Thyroid gland (tissue), 4 donors: ENCODE results near the gene HINT3. TPM values are rescaled to one million over a fixed set of nuclear protein-coding genes. Genes with fewer than 3 reads are reported as not detected.
"Not testable (repeated sequence)": the region's sequence is repeated elsewhere in the genome, so short reads cannot be mapped to it uniquely, and the experiment has no call there.

Experiments used
- DNase-seq, 2 donors: peaks; one replicate each; pipeline ENCODE4 v3.0.0-alpha.2; 2019
- H3K27ac ChIP-seq, 3 donors: fragments of 200-600 bp; sonication (generic); 1 replicate in 2 of 3; 2 replicates in 1 of 3; pipeline ENCODE4 v1.5.1; 2016 to 2019; ENCODE audit warnings: mild to moderate bottlenecking in 1 of 3, moderate library complexity in 1 of 3
- H3K27me3 ChIP-seq: fragments of 200-600 bp; sonication (generic); one replicate; pipeline ENCODE4 v1.5.1; 2019
- H3K36me3 ChIP-seq, 2 donors: fragments of 200-600 bp; sonication (generic); one replicate each; pipeline ENCODE4 v1.5.1; 2016 to 2019
- H3K4me1 ChIP-seq, 2 donors: fragments of 200-600 bp; sonication (generic); one replicate each; pipeline ENCODE4 v1.5.1; 2017 to 2019
- H3K4me3 ChIP-seq, 3 donors: fragments of 200-600 bp; sonication (generic); replicated peaks in 1 of 3; 1 replicate in 2 of 3; 2 replicates in 1 of 3; pipeline ENCODE4 v1.5.1; 2016; ENCODE audit warnings: mild to moderate bottlenecking in 1 of 3
- H3K9me3 ChIP-seq: fragments of 200-600 bp; sonication (generic); one replicate; pipeline ENCODE4 v1.5.1; 2017
- CTCF ChIP-seq, 6 experiments: fragments of 200-600 bp in 3 of 6; fragments of 450-650 bp in 3 of 6; sonication (generic) in 3 of 6; IDR thresholded peaks; one replicate each; pipeline ENCODE4 v1.5.1; 2016 to 2019; ENCODE audit warnings: antibody characterized with exemption in 6 of 6, mild to moderate bottlenecking in 2 of 6, inconsistent platforms in 1 of 6, moderate library complexity in 1 of 6
- POLR2A ChIP-seq, 2 donors: fragments of 450-650 bp; IDR thresholded peaks; one replicate each; pipeline ENCODE4 v1.6.1; 2017; ENCODE audit warnings: antibody characterized with exemption in 2 of 2, mild to moderate bottlenecking in 2 of 2, moderate library complexity in 1 of 2
- WGBS, 2 donors: methylation state at CpG; one replicate each; pipeline ENCODE4 v1.1.5; 2017; 5-methylcytosine and 5-hydroxymethylcytosine counted together
- intact Hi-C: fragments of 100-400 bp; cut with DNase I; formaldehyde crosslinking; loops from one replicate; pipeline ENCODE4 v1.15.1; 2023
- total RNA-seq, 4 donors: library from RNA; depleted of rRNA; stranded (reverse); fragments of >200 nt; gene quantifications; one replicate each; pipeline ENCODE4 v1.2.3, GENCODE V29; 2016

HINT3 gene
- total RNA-seq, 4 donors from 2014 or later, result 21.5 to 32.5 (median 26.3) TPM

- no peak overlapping the region for H3K27ac ChIP-seq
- H3K4me3 ChIP-seq, result no peak overlapping the region
- no peak for DNase-seq
- no peaks in the 10 kb centered on the region for H3K36me3 ChIP-seq
- no peaks in the 10 kb centered on the region for H3K9me3 ChIP-seq
- WGBS, 2 donors, result 64 to 96% methylated on average over 2 of the region's 2 CpGs
- TF ChIP-seq POLR2A (IDR thresholded peaks at IDR 0.05), result no peak
- TF ChIP-seq CTCF (IDR thresholded peaks at IDR 0.05), result no peak
- intact Hi-C loops, result loop anchor here (10.0 kb wide), 1 partner anchor 666 kb away; the partner anchor contains the start of gene HDDC2
- no peaks in the 10 kb centered on the region for H3K4me1 ChIP-seq
- no peaks in the 10 kb centered on the region for H3K27me3 ChIP-seq
These were observed 14.2 kb downstream of the HINT3 start for GRCh38 chr6:125970760-125971159.

- H3K36me3 ChIP-seq, H3K27ac ChIP-seq, DNase-seq, H3K4me3 ChIP-seq, H3K9me3 ChIP-seq, H3K27me3 ChIP-seq, H3K4me1 ChIP-seq: not testable (repeated sequence)
- 100% methylated on average over 1 of the region's 1 CpG for WGBS, 2 donors
- intact Hi-C loops, result loop anchor here (10.0 kb wide), 1 partner anchor 668 kb away; the partner anchor contains the start of gene HDDC2
These were observed 15.9 kb downstream of the HINT3 start for GRCh38 chr6:125972478-125972877.

- H3K9me3 ChIP-seq, result no peaks in the 10 kb centered on the region
- no peaks in the 10 kb centered on the region for H3K27me3 ChIP-seq
- no peaks in the 10 kb centered on the region for H3K4me1 ChIP-seq
- no peak for DNase-seq
- no peaks in the 10 kb centered on the region for H3K36me3 ChIP-seq
- TF ChIP-seq POLR2A (IDR thresholded peaks at IDR 0.05) (no peak), CTCF (IDR thresholded peaks at IDR 0.05) (peak in 4 of 6 experiments; percentile 34 to 70 (median 66))
- no peak overlapping the region for H3K27ac ChIP-seq
- no peak overlapping the region for H3K4me3 ChIP-seq
- intact Hi-C loops, result loop anchor here (10.0 kb wide), 1 partner anchor 670 kb away; the partner anchor contains the start of gene HDDC2
- WGBS, 2 donors, result 48 to 50% methylated on average over 5 of the region's 5 CpGs
These were observed 17.8 kb downstream of the HINT3 start for GRCh38 chr6:125974214-125974866.

- no peak for DNase-seq
- TF ChIP-seq POLR2A (IDR thresholded peaks at IDR 0.05) (no peak), CTCF (IDR thresholded peaks at IDR 0.05) (no peak)
- Histone ChIP-seq H3K9me3 (no peaks in the 10 kb centered on the region), H3K4me1 (no peaks in the 10 kb centered on the region), H3K4me3 (no peak overlapping the region), H3K27me3 (no peaks in the 10 kb centered on the region), H3K36me3 (no peaks in the 10 kb centered on the region), H3K27ac (no peak overlapping the region)
- intact Hi-C loops, result loop anchor here (10.0 kb wide), 1 partner anchor 674 kb away; the partner anchor contains the start of gene HDDC2
- WGBS, 2 donors, result 90 to 95% methylated on average over 3 of the region's 3 CpGs
These were observed 22.5 kb downstream of the HINT3 start for GRCh38 chr6:125979101-125979500.

GRCh38 chr6:125981571-125982185 is 25.1 kb downstream of the HINT3 start:
- TF ChIP-seq CTCF (IDR thresholded peaks at IDR 0.05), result no peak
- no peak for TF ChIP-seq POLR2A (IDR thresholded peaks at IDR 0.05)
- 90 to 95% methylated on average over 2 of the region's 2 CpGs for WGBS, 2 donors
- Histone ChIP-seq H3K27me3 (no peaks in the 10 kb centered on the region), H3K4me1 (peaks cover 6 to 9% of the 10 kb centered on the region in 2 donors), H3K9me3 (no peaks in the 10 kb centered on the region), H3K27ac (no peak overlapping the region), H3K36me3 (no peaks in the 10 kb centered on the region), H3K4me3 (no peak overlapping the region)
- intact Hi-C loops, result no loop called here
- DNase-seq, result no peak
